Measurements from ENCODE around the gene FCRL5.

The FCRL5 gene

GRCh38 chr1:157523774-157524493 is 28.4 kb downstream of the FCRL5 start:
- DNase-seq (ENCODE audit: low spot score): no peak

GRCh38 chr1:157521056-157521455 is 31.3 kb downstream of the FCRL5 start:
- DNase-seq (ENCODE audit: low spot score): no peak

- no peak for DNase-seq (ENCODE audit: low spot score)
Measured at GRCh38 chr1:157520386-157520935, 31.9 kb downstream of the FCRL5 start.

GRCh38 chr1:157519451-157519850 is 32.9 kb downstream of the FCRL5 start:
- DNase-seq (ENCODE audit: low spot score): no peak

GRCh38 chr1:157517016-157517415 is 35.3 kb downstream of the FCRL5 start:
- no peak for DNase-seq (ENCODE audit: low spot score)

GRCh38 chr1:157515709-157516108 is 36.6 kb downstream of the FCRL5 start:
- DNase-seq (ENCODE audit: low spot score): no peak

- DNase-seq (ENCODE audit: low spot score): no peak
Measured at GRCh38 chr1:157515141-157515540, 37.2 kb downstream of the FCRL5 start.

- no peak for DNase-seq (ENCODE audit: low spot score)
Measured at GRCh38 chr1:157512036-157512969, 40.0 kb downstream of the FCRL5 start.

- no peak for DNase-seq (ENCODE audit: low spot score)
Measured at GRCh38 chr1:157509546-157510232, 42.6 kb downstream of the FCRL5 start.

- DNase-seq (ENCODE audit: low spot score): peak; percentile 38
Measured at GRCh38 chr1:157505481-157506272, 46.6 kb downstream of the FCRL5 start.

GRCh38 chr1:157504646-157505045 is 47.7 kb downstream of the FCRL5 start:
- no peak for DNase-seq (ENCODE audit: low spot score)

- DNase-seq (ENCODE audit: low spot score): no peak
Measured at GRCh38 chr1:157499521-157499920, 52.8 kb downstream of the FCRL5 start.

GRCh38 chr1:157498736-157499090 is 53.6 kb downstream of the FCRL5 start:
- no peak for DNase-seq (ENCODE audit: low spot score)

GRCh38 chr1:157497987-157498735 is 54.2 kb downstream of the FCRL5 start:
- peak; percentile 24 for DNase-seq (ENCODE audit: low spot score)

- DNase-seq (ENCODE audit: low spot score): no peak
Measured at GRCh38 chr1:157497284-157497683, 55.0 kb downstream of the FCRL5 start.

- peak; percentile 50 for DNase-seq (ENCODE audit: low spot score)
Measured at GRCh38 chr1:157496121-157496526, 56.2 kb downstream of the FCRL5 start.

- no peak for DNase-seq (ENCODE audit: low spot score)
Measured at GRCh38 chr1:157495285-157495684, 57.0 kb downstream of the FCRL5 start.

- no peak for DNase-seq (ENCODE audit: low spot score)
Measured at GRCh38 chr1:157494093-157494492, 58.2 kb downstream of the FCRL5 start.

- peak; percentile 50 for DNase-seq (ENCODE audit: low spot score)
Measured at GRCh38 chr1:157490467-157491165, 61.7 kb downstream of the FCRL5 start.

- no peak for DNase-seq (ENCODE audit: low spot score)
Measured at GRCh38 chr1:157488156-157488555, 64.2 kb downstream of the FCRL5 start.
